ENCODE data around the gene ZNF777.
"Not testable (repeated sequence)": the region's sequence is repeated elsewhere in the genome, so short reads cannot be mapped to it uniquely, and the experiment has no call there.

The ZNF777 gene

GRCh38 chr7:149460493-149461277 lies at the start of gene ZNF777:
ZNF777 (minus strand) TSS chr7:149461062; CDS start chr7:149456022, 5,040 bp downstream.
- peak; percentile 87 for DNase-seq (ENCODE audit: low spot score)

- no peak for DNase-seq (ENCODE audit: low spot score)
These were observed 49.4 kb upstream of the ZNF777 start for GRCh38 chr7:149510248-149510647.

- DNase-seq (ENCODE audit: low spot score), result no peak
These were observed 48.9 kb upstream of the ZNF777 start for GRCh38 chr7:149509774-149510173.

- no peak for DNase-seq (ENCODE audit: low spot score)
These were observed 44.7 kb upstream of the ZNF777 start for GRCh38 chr7:149505551-149505950.

- no peak for DNase-seq (ENCODE audit: low spot score)
These were observed 40.8 kb upstream of the ZNF777 start for GRCh38 chr7:149501651-149502050.

GRCh38 chr7:149500910-149501309 lies 40.0 kb upstream of the ZNF777 start:
- no peak for DNase-seq (ENCODE audit: low spot score)

- DNase-seq (ENCODE audit: low spot score), result peak; percentile 13
These were observed 39.3 kb upstream of the ZNF777 start for GRCh38 chr7:149500201-149500600.

- no peak for DNase-seq (ENCODE audit: low spot score)
These were observed 37.9 kb upstream of the ZNF777 start for GRCh38 chr7:149498811-149499210.

- DNase-seq (ENCODE audit: low spot score), result peak; percentile 81
These were observed 36.8 kb upstream of the ZNF777 start, which contains the start of gene ZNF746 for GRCh38 chr7:149497467-149498261. ZNF746 (minus strand) TSS chr7:149497809; CDS start chr7:149497536, 273 bp downstream.

- DNase-seq (ENCODE audit: low spot score), result peak; percentile 46
These were observed 36.0 kb upstream of the ZNF777 start for GRCh38 chr7:149496642-149497391.

- no peak for DNase-seq (ENCODE audit: low spot score)
These were observed 35.2 kb upstream of the ZNF777 start for GRCh38 chr7:149495785-149496641.

- no peak for DNase-seq (ENCODE audit: low spot score)
These were observed 34.0 kb upstream of the ZNF777 start for GRCh38 chr7:149494738-149495368.

- not testable (repeated sequence) for DNase-seq (ENCODE audit: low spot score)
These were observed 33.1 kb upstream of the ZNF777 start for GRCh38 chr7:149493975-149494374.

- DNase-seq (ENCODE audit: low spot score), result no peak
These were observed 32.5 kb upstream of the ZNF777 start for GRCh38 chr7:149493366-149493765.

- no peak for DNase-seq (ENCODE audit: low spot score)
These were observed 29.4 kb upstream of the ZNF777 start for GRCh38 chr7:149490083-149490760.

GRCh38 chr7:149489391-149490024 lies 28.6 kb upstream of the ZNF777 start:
- no peak for DNase-seq (ENCODE audit: low spot score)

- DNase-seq (ENCODE audit: low spot score), result no peak
These were observed 18.7 kb upstream of the ZNF777 start for GRCh38 chr7:149479568-149479967.

- no peak for DNase-seq (ENCODE audit: low spot score)
These were observed 17.9 kb upstream of the ZNF777 start for GRCh38 chr7:149478754-149479153.

GRCh38 chr7:149477494-149478443 lies 16.9 kb upstream of the ZNF777 start:
- DNase-seq (ENCODE audit: low spot score), result no peak

Data from CD4-positive, alpha-beta T cell treated with Interleukin-2 at 100 ng/mL for 4 hours (primary cell).